B cell (primary cell): ENCODE measurements around the gene SLC35G2. TPM values are rescaled to one million over a fixed set of nuclear protein-coding genes. Genes with fewer than 3 reads are reported as not detected.
A peak's percentile ranks its signal among the peaks of the same experiment; 100 is the strongest.

Source experiments
- ATAC-seq: fragments of 200-7000 bp; cut with Tn5 transposase; one replicate; pipeline ENCODE4 v1.10.0; 2021; ENCODE audit warnings: low read depth, mild to moderate bottlenecking, moderate number of reproducible peaks, moderate library complexity
- CTCF ChIA-PET: fragments of 350-600 bp; sonication (Branson Sonifier 250); formaldehyde crosslinking; loops from one replicate; lab custom pipeline; 2021; ENCODE audit warnings: antibody characterized with exemption, inconsistent platforms; lab: Charles Lee
- POLR2A ChIA-PET: fragments of 350-600 bp; sonication (Branson Sonifier 250); formaldehyde crosslinking; loops from one replicate; lab custom pipeline; 2021; ENCODE audit warnings: antibody characterized with exemption; lab: Charles Lee
- DNase-seq: peaks from one replicate; pipeline ENCODE4 v3.0.0; 2013
- H2AFZ ChIP-seq: 2 replicates; pipeline ENCODE4 v1.6.1; 2012; ENCODE audit warnings: mild to moderate bottlenecking, low read depth, low read length; ENCODE audit not compliant: insufficient read depth, poor library complexity, severe bottlenecking
- H3K27ac ChIP-seq, 2 donors: 1 replicate in 1 of 2; 2 replicates in 1 of 2; pipeline ENCODE4 v1.5.1; 2012 to 2013; ENCODE audit warnings: low read length in 2 of 2, mild to moderate bottlenecking in 2 of 2, moderate library complexity in 1 of 2
- H3K27me3 ChIP-seq, 4 experiments: fragments of 200-600 bp in 1 of 4; sonication (generic) in 1 of 4; replicated peaks in 1 of 4; 1 replicate in 2 of 4; 2 replicates in 2 of 4; pipeline versions ENCODE4 v1.6.1 to v1.7.0; 2013 to 2016; ENCODE audit warnings: low read length in 3 of 4, mild to moderate bottlenecking in 2 of 4, mixed read lengths in 1 of 4, moderate library complexity in 1 of 4; ENCODE audit not compliant: insufficient read depth in 4 of 4, control insufficient read depth in 3 of 4; ENCODE audit errors: control extremely low read depth in 1 of 4
- H3K36me3 ChIP-seq, 2 experiments: replicated peaks in 1 of 2; 1 replicate in 1 of 2; 2 replicates in 1 of 2; pipeline versions ENCODE4 v1.6.1 to v1.7.1; 2013; ENCODE audit warnings: low read length in 1 of 2; ENCODE audit not compliant: insufficient read depth in 2 of 2, control insufficient read depth in 1 of 2; ENCODE audit errors: control extremely low read depth in 1 of 2, extremely low read depth in 1 of 2
- H3K4me1 ChIP-seq, 2 donors: fragments of 200-600 bp in 1 of 2; sonication (generic) in 1 of 2; 1 replicate in 1 of 2; 2 replicates in 1 of 2; pipeline versions ENCODE4 v1.5.1 to v1.6.1; 2013 to 2017; ENCODE audit warnings: low read length in 2 of 2; ENCODE audit not compliant: control insufficient read depth in 2 of 2, insufficient read depth in 2 of 2
- H3K4me2 ChIP-seq: replicated peaks from 2 replicates; pipeline ENCODE3; 2012; ENCODE audit warnings: mild to moderate bottlenecking, low read depth, low read length; ENCODE audit not compliant: poor library complexity, severe bottlenecking
- H3K4me3 ChIP-seq, 5 experiments: fragments of 200-600 bp in 1 of 5; sonication (generic) in 1 of 5; 1 replicate in 3 of 5; 2 replicates in 2 of 5; pipeline versions ENCODE4 v1.5.1 to v1.7.0; 2011 to 2016; ENCODE audit warnings: low read length in 4 of 5, mild to moderate bottlenecking in 4 of 5, low read depth in 2 of 5, control low read depth in 1 of 5, moderate library complexity in 1 of 5; ENCODE audit not compliant: insufficient read depth in 1 of 5; ENCODE audit errors: control extremely low read depth in 1 of 5, extremely low read depth in 1 of 5
- H3K79me2 ChIP-seq: fragments of 200-600 bp; sonication (generic); one replicate; pipeline ENCODE4 v1.6.0; 2016; ENCODE audit warnings: low read length; ENCODE audit not compliant: control insufficient read depth, insufficient read depth
- H3K9ac ChIP-seq: fragments of 200-600 bp; sonication (generic); 2 replicates; pipeline ENCODE4 v1.6.1; 2017; ENCODE audit warnings: mild to moderate bottlenecking, low read length, moderate library complexity
- H3K9me3 ChIP-seq, 3 donors: one replicate each; pipeline versions ENCODE4 v1.6.1 to v1.7.1; 2013; ENCODE audit warnings: low read length in 2 of 3; ENCODE audit not compliant: control insufficient read depth in 2 of 3, insufficient read depth in 1 of 3; ENCODE audit errors: control extremely low read depth in 1 of 3
- H4K20me1 ChIP-seq: 2 replicates; pipeline ENCODE4 v1.6.0; 2012; ENCODE audit warnings: mild to moderate bottlenecking, low read length; ENCODE audit not compliant: insufficient read depth, control insufficient read depth, poor library complexity, severe bottlenecking
- H3K27ac Mint-ChIP-seq: one replicate; pipeline ENCODE4 v1.8.0; 2021; ENCODE audit warnings: mixed read lengths
- H3K27me3 Mint-ChIP-seq: one replicate; pipeline ENCODE4 v1.8.0; 2021; ENCODE audit warnings: mixed read lengths
- H3K4me1 Mint-ChIP-seq: one replicate; pipeline ENCODE4 v1.8.0; 2021; ENCODE audit warnings: mixed read lengths
- H3K4me3 Mint-ChIP-seq: one replicate; pipeline ENCODE4 v1.8.0; 2021; ENCODE audit warnings: mixed read lengths
- H3K9me3 Mint-ChIP-seq: one replicate; pipeline ENCODE4 v1.8.0; 2022; ENCODE audit warnings: mixed read lengths; ENCODE audit not compliant: insufficient read depth
- EZH2 ChIP-seq: IDR thresholded peaks from 2 replicates; pipeline ENCODE4 v1.6.1; 2012; ENCODE audit warnings: borderline replicate concordance, low read depth, mild to moderate bottlenecking, moderate library complexity, low read length; ENCODE audit not compliant: insufficient read depth, poor library complexity, severe bottlenecking
- WGBS: methylation state at CpG from one replicate; pipeline ENCODE4 v1.1.5; 2013; ENCODE audit warnings: missing lambda C conversion rate; ENCODE audit not compliant: insufficient coverage; 5-methylcytosine and 5-hydroxymethylcytosine counted together
- intact Hi-C: fragments of 100-400 bp; cut with micrococcal nuclease; formaldehyde crosslinking; loops from one replicate; pipeline ENCODE4 v1.10.0; 2022
- polyA plus RNA-seq: library from polyadenylated mRNA; depleted of rRNA; stranded (reverse); fragments of >200 nt; gene quantifications from 2 replicates; pipeline ENCODE4 v1.2.3, GENCODE V29; 2012
- total RNA-seq, 2 donors: library from RNA; stranded (reverse); fragments of 120-200 nt in 1 of 2; gene quantifications; 1 replicate in 1 of 2; 2 replicates in 1 of 2; pipeline versions ENCODE4 v1.2.3 to v1.2.4, GENCODE V29; 2013 to 2022
- TF ChIP-seq, protein P1 (sequence below): fragments of 200-600 bp; IDR thresholded peaks from one replicate; pipeline ENCODE4 v1.8.0; 2022; ENCODE audit warnings: antibody characterized with exemption, mild to moderate bottlenecking

Gene SLC35G2
- total and polyA plus RNA-seq, 2 donors (not counting 1 experiment from before 2014, with no cell fraction given), result 0.07 to 9.4 TPM

DNA sequence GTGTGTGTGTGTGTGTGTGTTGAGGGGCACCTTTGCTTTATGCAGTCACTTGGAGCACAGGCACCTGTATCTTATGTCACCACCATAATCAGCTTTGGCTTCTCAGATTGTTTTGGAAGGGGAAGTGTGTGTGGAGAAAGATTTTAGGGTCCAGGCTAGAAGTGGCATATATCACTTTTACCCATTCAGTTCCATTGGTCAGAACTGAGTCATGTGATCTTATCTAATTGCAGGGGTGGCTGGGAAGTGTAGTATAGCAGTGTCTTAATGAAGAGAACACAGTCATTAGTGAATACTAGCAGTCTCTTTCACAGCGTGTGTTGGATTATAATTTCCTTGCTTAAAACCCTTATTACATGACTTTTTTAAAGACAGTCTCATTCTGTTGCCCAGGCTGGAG is 63.6 kb downstream of the SLC35G2 start:
- no peaks in the 10 kb centered on the region for H3K27me3 Mint-ChIP-seq
- WGBS, result no CpG with 5 or more reads among the region's 1 CpG
- no peak for TF ChIP-seq EZH2
- TF ChIP-seq, protein P1, sequence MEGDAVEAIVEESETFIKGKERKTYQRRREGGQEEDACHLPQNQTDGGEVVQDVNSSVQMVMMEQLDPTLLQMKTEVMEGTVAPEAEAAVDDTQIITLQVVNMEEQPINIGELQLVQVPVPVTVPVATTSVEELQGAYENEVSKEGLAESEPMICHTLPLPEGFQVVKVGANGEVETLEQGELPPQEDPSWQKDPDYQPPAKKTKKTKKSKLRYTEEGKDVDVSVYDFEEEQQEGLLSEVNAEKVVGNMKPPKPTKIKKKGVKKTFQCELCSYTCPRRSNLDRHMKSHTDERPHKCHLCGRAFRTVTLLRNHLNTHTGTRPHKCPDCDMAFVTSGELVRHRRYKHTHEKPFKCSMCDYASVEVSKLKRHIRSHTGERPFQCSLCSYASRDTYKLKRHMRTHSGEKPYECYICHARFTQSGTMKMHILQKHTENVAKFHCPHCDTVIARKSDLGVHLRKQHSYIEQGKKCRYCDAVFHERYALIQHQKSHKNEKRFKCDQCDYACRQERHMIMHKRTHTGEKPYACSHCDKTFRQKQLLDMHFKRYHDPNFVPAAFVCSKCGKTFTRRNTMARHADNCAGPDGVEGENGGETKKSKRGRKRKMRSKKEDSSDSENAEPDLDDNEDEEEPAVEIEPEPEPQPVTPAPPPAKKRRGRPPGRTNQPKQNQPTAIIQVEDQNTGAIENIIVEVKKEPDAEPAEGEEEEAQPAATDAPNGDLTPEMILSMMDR, result no peak
- Histone ChIP-seq H3K4me1 (peaks cover 16 to 32% of the 10 kb centered on the region in 2 donors), H3K27me3 (no peaks in the 10 kb centered on the region), H2AFZ (no peak overlapping the region), H3K9ac (no peak overlapping the region), H3K27ac (no peak overlapping the region), H4K20me1 (peaks cover 63% of the 10 kb centered on the region), H3K4me3 (no peak overlapping the region), H3K9me3 (peaks cover 2 to 5% (median 5%) of the 10 kb centered on the region in 3 donors), H3K4me2 (no peak overlapping the region), H3K79me2 (peaks cover 93% of the 10 kb centered on the region), H3K36me3 (peaks cover 0 to 2% of the 10 kb centered on the region in 2 experiments)
- ChIA-PET POLR2A (interaction anchor here (1.0 kb wide), 1 partner anchor 20 kb away, joined by 3 read pairs; the partner anchor contains the start of gene NCK1), CTCF (no interaction called here)
- peak; percentile 31 for ATAC-seq
- H3K4me1 Mint-ChIP-seq, result peaks cover 64% of the 10 kb centered on the region
- H3K4me3 Mint-ChIP-seq, result no peak overlapping the region
- H3K27ac Mint-ChIP-seq, result no peak overlapping the region
- no peak for DNase-seq
- intact Hi-C loops, result no loop called here
- H3K9me3 Mint-ChIP-seq, result no peaks in the 10 kb centered on the region

DNA sequence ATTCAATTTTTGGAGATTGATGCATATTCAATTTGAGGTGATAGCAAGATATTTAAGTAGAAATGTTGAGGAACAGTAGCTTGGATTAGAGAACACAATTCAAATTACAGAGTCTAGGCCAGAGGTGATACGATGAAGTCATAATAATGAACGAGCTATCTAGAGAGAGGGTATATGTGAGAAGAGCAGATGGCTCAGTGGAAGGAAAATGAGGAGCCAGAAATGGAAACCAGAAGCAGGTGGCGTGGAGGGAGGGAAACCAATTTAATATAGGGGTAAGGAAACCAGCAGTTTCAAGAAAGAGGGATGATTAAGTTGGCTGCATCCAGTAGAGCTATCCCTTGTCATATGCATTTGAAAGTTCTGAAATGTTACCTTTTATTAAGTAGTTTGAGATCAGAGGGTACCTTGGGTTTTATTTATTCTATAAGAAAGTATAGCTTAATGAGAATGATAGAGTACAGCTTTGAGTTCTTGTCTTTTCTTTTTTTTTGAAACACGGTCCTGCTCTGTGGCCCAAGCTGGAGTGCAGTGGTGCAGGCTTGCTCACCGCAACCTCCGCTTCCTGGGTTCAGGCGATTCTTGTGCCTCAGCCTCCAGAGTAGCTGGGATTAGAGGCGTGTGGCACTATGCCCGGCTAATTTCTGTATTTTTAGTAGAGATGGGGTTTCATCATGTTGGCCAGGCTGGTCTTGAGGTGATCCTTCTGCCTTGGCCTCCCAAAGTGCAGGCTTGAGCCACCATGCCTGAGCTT is 65.2 kb downstream of the SLC35G2 start:
- H3K4me1 ChIP-seq, result peaks cover 16 to 32% of the 10 kb centered on the region in 2 donors
- H3K4me3 Mint-ChIP-seq, result peak overlapping the region; percentile 6
- peaks cover 64% of the 10 kb centered on the region for H3K4me1 Mint-ChIP-seq

More for the DNA sequence above, 65.2 kb downstream of the SLC35G2 start:
- peaks cover 93% of the 10 kb centered on the region for H3K79me2 ChIP-seq
- peaks cover 0 to 5% (median 4%) of the 10 kb centered on the region in 3 donors for H3K9me3 ChIP-seq
- intact Hi-C loops, result no loop called here
- ChIA-PET POLR2A (interaction anchor here (0.7 kb wide), 1 partner anchor 53 kb away, joined by 4 read pairs; no protein-coding TSS in a partner anchor), CTCF (interaction anchor here (1.4 kb wide), 1 partner anchor 132 kb away, joined by 5 read pairs; the partner anchor contains the start of gene STAG1)
- H3K27ac Mint-ChIP-seq, result peak overlapping the region; percentile 16
- H3K27ac ChIP-seq, result peak overlapping the region in 1 of 2 donors; percentile 3
- no peak for ATAC-seq
- 54% methylated on average over 5 of the region's 9 CpGs for WGBS
- H3K9me3 Mint-ChIP-seq, result no peaks in the 10 kb centered on the region
- H3K36me3 ChIP-seq, result peaks cover 0 to 4% of the 10 kb centered on the region in 2 experiments
- H2AFZ ChIP-seq, result no peak overlapping the region
- H3K9ac ChIP-seq, result no peak overlapping the region
- no peak overlapping the region for H3K4me2 ChIP-seq
- H3K4me3 ChIP-seq, result no peak overlapping the region
- TF ChIP-seq, protein P1, result no peak
- TF ChIP-seq EZH2, result no peak
- no peaks in the 10 kb centered on the region for H3K27me3 ChIP-seq
- no peaks in the 10 kb centered on the region for H3K27me3 Mint-ChIP-seq
- peaks cover 60% of the 10 kb centered on the region for H4K20me1 ChIP-seq
- no peak for DNase-seq
